GM18520 (cell line): ENCODE results near the gene PITX2.
"Not testable (repeated sequence)": the region's sequence is repeated elsewhere in the genome, so short reads cannot be mapped to it uniquely, and the experiment has no call there.

Experiments
- ATAC-seq: cut with Tn5 transposase; IDR thresholded peaks from one replicate; pipeline ENCODE4 v1.9.1; 2021; ENCODE audit not compliant: unreplicated experiment

The PITX2 gene

GRCh38 chr4:110612631-110613269, 10.1 kb downstream of the PITX2 start:
- ATAC-seq: no peak

DNA sequence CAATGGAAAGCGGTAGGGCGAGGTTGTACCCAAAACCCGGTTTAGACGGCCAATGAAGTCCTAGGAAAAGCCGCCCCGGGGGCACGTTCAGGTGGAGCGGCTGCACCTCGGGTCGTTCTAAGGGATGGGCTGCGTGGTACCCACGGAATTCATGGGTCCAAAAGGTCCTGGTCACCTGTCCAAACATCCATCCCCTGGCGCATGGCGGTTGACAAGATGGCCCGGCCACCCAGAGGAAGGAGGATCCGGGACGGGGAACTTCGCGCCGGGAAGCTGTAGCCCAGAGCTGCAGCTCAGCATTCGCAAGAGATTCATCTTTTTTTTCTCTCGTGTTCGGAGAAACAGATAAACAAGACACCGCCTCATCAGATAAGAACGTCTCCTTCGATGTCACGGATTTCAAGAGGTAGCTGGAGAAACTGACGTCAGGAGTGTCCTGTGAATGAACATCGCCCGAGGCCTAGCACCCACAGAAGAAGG, 10.9 kb downstream of the PITX2 start:
- no peak for ATAC-seq

GRCh38 chr4:110610940-110611831, 11.7 kb downstream of the PITX2 start:
- ATAC-seq: peak; percentile 64

GRCh38 chr4:110610620-110610939, 12.3 kb downstream of the PITX2 start:
- no peak for ATAC-seq

- ATAC-seq: no peak
Observed at GRCh38 chr4:110609044-110609750, 13.7 kb downstream of the PITX2 start.

DNA sequence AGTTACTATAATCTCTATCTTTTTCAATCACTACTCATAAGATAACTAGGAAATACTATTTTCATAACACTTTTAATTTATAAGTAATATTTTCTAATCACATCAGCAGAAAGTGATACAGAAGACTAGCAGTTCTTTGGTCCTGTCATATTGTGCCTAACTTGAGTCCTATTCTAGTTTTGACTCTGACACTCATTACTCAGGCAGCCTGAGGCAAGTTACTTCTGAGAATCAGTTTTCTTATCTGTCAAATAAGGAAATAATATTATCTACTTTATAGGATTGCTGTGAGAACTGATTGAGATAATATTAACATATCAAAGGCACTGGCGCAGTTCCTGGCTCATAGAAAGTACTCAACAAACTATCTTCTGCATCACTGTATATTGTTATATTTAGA, 17.8 kb downstream of the PITX2 start:
- no peak for ATAC-seq

DNA sequence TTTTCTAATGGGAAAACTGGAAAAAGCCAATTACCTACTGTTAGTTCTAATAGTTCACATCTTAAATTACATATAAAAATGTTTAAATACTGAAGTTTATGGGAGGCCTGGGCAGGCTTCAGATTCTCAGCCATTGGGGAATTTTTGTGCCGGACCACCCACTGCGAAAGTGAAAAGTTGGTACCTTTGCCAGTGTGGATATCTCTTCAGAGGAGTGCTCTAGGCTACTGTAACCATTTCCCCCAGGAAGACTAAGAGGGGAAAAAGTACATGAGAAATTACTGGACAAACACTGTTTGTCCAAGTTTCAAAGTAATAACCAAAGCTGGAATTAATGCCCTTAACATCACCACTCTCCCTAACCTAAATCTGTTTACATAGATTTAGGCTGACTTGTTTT, 20.8 kb downstream of the PITX2 start:
- ATAC-seq: no peak

DNA sequence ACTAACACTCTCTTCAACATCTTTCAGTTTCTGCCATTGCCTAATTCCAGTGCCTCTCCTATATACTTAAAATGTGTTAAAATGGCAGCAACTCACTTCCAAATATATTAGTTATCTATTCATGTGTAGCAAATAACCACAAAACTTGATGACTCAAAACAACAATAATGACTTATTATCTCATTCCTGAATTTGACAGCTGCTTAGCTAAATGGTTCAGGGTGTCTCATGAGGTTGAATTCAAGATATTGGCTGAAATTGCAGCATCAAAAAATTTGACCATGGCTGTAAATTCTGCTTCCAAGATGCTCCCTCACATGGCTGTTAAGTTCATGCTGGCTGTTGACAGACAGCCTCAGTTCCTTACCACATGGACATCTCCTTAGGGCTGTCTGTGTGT, 25.3 kb downstream of the PITX2 start:
- no peak for ATAC-seq

DNA sequence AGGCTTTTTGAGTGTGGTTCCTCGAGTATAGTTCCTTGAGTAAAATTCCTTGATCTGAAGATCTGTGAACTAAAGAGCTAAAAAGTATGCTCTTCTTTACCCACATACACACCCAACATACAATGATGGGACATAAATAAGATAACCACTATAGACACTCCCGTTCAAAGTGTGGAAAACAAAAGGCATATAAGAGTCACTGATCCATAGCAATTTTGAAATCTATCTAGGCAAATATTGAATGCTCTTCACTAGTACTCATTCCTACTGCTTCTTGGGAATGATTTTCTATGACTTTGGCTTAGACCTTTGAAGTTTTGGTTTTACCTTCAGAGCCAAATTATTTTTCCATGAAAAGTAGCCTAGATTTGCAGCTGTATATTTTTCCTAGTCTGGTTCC, 26.4 kb downstream of the PITX2 start:
- ATAC-seq: no peak

DNA sequence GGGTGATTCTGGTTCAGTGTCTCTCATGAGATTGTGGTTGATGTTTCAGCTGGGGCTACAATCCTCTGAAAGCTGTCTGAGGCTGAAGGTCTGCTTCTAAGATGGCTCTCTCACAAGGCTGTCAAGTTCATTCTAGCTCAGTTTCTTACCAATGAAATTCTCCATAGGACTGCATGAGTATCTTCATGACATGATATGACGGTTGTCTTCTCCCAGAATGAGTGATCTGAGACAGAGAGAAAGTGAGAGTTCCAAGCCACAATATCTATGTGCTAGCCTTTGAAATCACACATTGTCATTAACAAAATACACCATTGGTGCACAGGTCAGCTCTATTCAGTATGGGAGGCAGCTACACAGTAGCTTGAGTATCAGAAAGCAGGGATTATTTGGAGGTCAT, 27.3 kb downstream of the PITX2 start:
- ATAC-seq: no peak

DNA sequence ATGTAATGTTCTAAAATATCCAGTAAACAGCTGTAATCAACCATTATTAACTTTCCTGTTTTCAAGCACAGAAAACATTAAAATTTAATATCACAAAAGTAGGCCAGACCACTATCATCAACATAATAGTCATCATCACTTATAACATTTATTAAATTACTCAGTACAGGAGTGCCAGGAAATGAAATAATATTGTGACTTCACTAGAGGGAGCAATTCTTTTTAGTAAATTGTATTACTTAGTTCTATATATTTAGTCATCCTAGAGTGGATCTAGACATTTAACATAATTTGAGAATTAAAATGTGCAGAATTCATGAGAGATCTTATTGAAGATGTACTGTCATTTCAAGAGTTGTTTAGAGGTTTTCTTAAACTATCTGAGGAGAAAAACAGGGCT, 33.6 kb downstream of the PITX2 start:
- no peak for ATAC-seq

DNA sequence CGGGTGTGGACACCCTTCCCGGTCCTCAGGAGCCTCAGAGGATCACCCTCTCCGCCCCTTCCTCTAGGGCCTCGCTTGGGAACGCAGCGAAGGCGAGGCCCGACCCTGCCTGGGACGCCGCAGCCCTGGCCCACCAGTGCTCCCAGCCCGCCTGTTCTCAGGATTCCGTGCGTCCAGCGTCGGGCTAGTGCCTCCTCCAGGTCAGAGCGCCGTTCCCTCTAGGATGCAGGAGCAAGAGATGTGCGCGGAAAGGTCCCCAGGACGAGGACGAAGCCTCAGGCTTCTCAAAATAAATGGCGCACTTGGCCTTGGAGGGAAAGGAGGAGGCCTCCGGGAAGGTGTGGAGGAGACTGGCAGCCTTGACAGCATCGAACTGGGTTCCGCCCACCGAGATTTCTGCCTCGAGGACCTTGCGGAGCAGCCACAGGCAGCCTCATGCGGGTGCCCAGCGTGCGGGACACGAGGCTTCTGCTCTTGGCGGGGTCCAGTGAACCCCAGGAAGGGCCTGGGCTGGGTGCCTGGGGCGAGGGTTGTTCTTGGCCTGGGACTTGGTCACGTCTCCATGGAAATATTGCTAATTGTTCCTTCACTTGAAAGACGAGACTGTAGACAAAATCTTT, 35.1 kb downstream of the PITX2 start:
- ATAC-seq: no peak

DNA sequence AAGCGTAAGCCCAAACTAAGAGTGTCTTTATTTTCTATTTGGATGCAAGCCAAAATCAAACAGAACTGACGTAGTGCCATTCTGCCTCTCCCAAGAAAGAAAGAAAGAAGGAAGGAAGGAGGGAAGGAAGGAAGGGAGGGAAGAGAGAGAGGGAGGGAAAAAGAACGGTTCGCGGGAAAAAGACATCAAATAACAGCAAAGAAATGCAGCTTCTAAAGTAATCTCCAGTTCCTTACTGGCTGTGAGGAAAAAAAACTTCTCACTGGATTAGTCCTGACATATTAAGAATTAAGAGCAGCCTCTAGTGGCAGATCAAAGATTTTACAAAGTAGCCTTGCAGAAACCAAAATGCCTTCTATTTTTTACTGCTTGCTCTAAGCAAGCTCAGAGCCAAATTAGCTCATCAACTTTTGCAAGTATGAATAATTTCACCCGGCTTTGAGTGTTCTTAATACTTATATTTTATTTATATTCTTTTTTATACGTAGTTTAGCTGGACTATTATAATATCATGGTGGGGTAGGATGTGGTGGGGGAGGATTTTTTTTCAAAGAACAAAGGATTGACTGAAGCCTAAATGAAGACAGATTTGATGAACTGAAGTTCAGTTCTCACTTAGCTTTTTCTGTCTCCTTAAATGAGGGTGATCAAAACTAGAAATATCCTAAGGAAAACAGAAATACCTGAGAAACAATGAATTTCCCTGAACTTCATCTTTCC, 36.6 kb downstream of the PITX2 start:
- no peak for ATAC-seq

- not testable (repeated sequence) for ATAC-seq
Observed at GRCh38 chr4:110576696-110577095, 46.2 kb downstream of the PITX2 start.
